ENCODE data around the gene SCG5. TPM values are rescaled to one million over a fixed set of nuclear protein-coding genes. Genes with fewer than 3 reads are reported as not detected.

The SCG5 gene
- total and polyA plus RNA-seq, 10 of the 15 experiments (the other 5 are each of a cell fraction or from before 2014, with no cell fraction given), result 0.13 to 0.62 (median 0.48) TPM

- in situ Hi-C loops (cut with MboI), result no loop called here
- intact Hi-C loops (cut with micrococcal nuclease; ENCODE audit: unreplicated experiment), result loop anchor here (10.0 kb wide), 1 partner anchor 61 kb away; no protein-coding TSS in a partner anchor
- ChIA-PET SMC1A (ENCODE audit: uncharacterized antibody, unreplicated experiment) (no interaction called here), CTCF (interaction anchor here (1.2 to 3.2 kb wide), 4 partner anchors 22 to 273 kb away, joined by 3 to 14 read pairs (median 4); no protein-coding TSS in a partner anchor), POLR2A (no interaction called here), RAD21 (ENCODE audit: unreplicated experiment) (no interaction called here)
- DNase-seq (ENCODE audit: low read depth, low spot score), result no peak
- Histone ChIP-seq H3K9me3 (replicated peaks; ENCODE audit: control insufficient read depth, insufficient read depth, low read length) (no peaks in the 10 kb centered on the region), H3K27ac (ENCODE audit: control insufficient read depth, insufficient read depth) (no peak overlapping the region), H3K79me2 (ENCODE audit: control insufficient read depth, insufficient read depth, low read length) (no peaks in the 10 kb centered on the region), H3K9ac (ENCODE audit: control insufficient read depth, insufficient read depth, low read length) (no peak overlapping the region), H3K4me2 (ENCODE audit: control insufficient read depth, insufficient read depth) (no peak overlapping the region), H2AFZ (ENCODE audit: control insufficient read depth, low read depth, low read length) (no peak overlapping the region), H3K4me1 (ENCODE audit: control insufficient read depth, insufficient read depth, low read length) (peaks cover 3% of the 10 kb centered on the region; the same call in 1 of the 2 replicates), H3K36me3 (ENCODE audit: control insufficient read depth in 2 of 2, insufficient read depth in 2 of 2, low read length in 1 of 2) (no peaks in the 10 kb centered on the region), H3K4me3 (no peak overlapping the region), H3K27me3 (replicated peaks in 1 of 2; ENCODE audit: control insufficient read depth in 2 of 2, insufficient read depth in 2 of 2, low read length in 1 of 2) (no peaks in the 10 kb centered on the region), H4K20me1 (ENCODE audit: control insufficient read depth, insufficient read depth) (no peaks in the 10 kb centered on the region)
- no peak for ATAC-seq
- 78% methylated on average over 8 of the region's 8 CpGs for WGBS (ENCODE audit: insufficient coverage, insufficient replicate concordance, low lambda C conversion rate, missing lambda C conversion rate)
- no peak for TF ChIP-seq NR2C1 (IDR thresholded peaks at IDR 0.05)
- TF ChIP-seq RAD51 (IDR thresholded peaks at IDR 0.05), result no peak
- no peak for TF ChIP-seq ZNF24 (IDR thresholded peaks at IDR 0.05)
- TF ChIP-seq PAX5 (IDR thresholded peaks at IDR 0.05; ENCODE audit: borderline replicate concordance, low read depth, low read length), result no peak
- no peak for FAIRE-seq
- BruUV-seq (replicated peaks), result no TSS peak
Observed at GRCh38 chr15:32683906-32684584, 42.5 kb downstream of the SCG5 start.

GRCh38 chr15:32685576-32685975 lies 44.1 kb downstream of the SCG5 start:
- H3K36me3 ChIP-seq (ENCODE audit: control insufficient read depth in 2 of 2, insufficient read depth in 2 of 2, low read length in 1 of 2), result no peaks in the 10 kb centered on the region
- no peaks in the 10 kb centered on the region for H3K79me2 ChIP-seq (ENCODE audit: control insufficient read depth, insufficient read depth, low read length)
- DNase-seq (ENCODE audit: low read depth, low spot score), result no peak
- peaks cover 3% of the 10 kb centered on the region; the same call in 1 of the 2 replicates for H3K4me1 ChIP-seq (ENCODE audit: control insufficient read depth, insufficient read depth, low read length)
- no peak for ATAC-seq
- H3K27ac ChIP-seq (ENCODE audit: control insufficient read depth, insufficient read depth), result no peak overlapping the region
- RAD21 ChIA-PET (ENCODE audit: unreplicated experiment), result no interaction called here
- CTCF ChIA-PET, result interaction anchor here (1.4 kb wide), 1 partner anchor 271 kb away, joined by 3 read pairs; no protein-coding TSS in a partner anchor
- no peak overlapping the region for H3K4me2 ChIP-seq (ENCODE audit: control insufficient read depth, insufficient read depth)
- no peak for FAIRE-seq
- H4K20me1 ChIP-seq (ENCODE audit: control insufficient read depth, insufficient read depth), result no peaks in the 10 kb centered on the region
- POLR2A ChIA-PET, result no interaction called here
- in situ Hi-C loops (cut with MboI) (no loop called here), intact Hi-C loops (cut with micrococcal nuclease; ENCODE audit: unreplicated experiment) (loop anchor here (10.0 kb wide), 1 partner anchor 59 kb away; no protein-coding TSS in a partner anchor)
- no TSS peak for BruUV-seq (replicated peaks)
- no peaks in the 10 kb centered on the region for H3K27me3 ChIP-seq (replicated peaks in 1 of 2; ENCODE audit: control insufficient read depth in 2 of 2, insufficient read depth in 2 of 2, low read length in 1 of 2)
- H3K9ac ChIP-seq (ENCODE audit: control insufficient read depth, insufficient read depth, low read length), result no peak overlapping the region
- no peak overlapping the region for H2AFZ ChIP-seq (ENCODE audit: control insufficient read depth, low read depth, low read length)
- no peak overlapping the region for H3K4me3 ChIP-seq
- SMC1A ChIA-PET (ENCODE audit: uncharacterized antibody, unreplicated experiment), result no interaction called here
- no peaks in the 10 kb centered on the region for H3K9me3 ChIP-seq (replicated peaks; ENCODE audit: control insufficient read depth, insufficient read depth, low read length)
- WGBS (ENCODE audit: insufficient coverage, insufficient replicate concordance, low lambda C conversion rate, missing lambda C conversion rate), result 75% methylated on average over 1 of the region's 1 CpG
- no peak for TF ChIP-seq CTCF (IDR thresholded peaks at IDR 0.05 in 2 of 3, conservative IDR thresholded peaks at IDR 0.05 in 1 of 3; ENCODE audit: control insufficient read depth in 2 of 3, extremely low read depth in 1 of 3, insufficient read depth in 1 of 3, low read depth in 3 of 3, low read length in 3 of 3)
- TF ChIP-seq IRF3 (IDR thresholded peaks at IDR 0.05), result no peak
- no peak for TF ChIP-seq BHLHE40 (IDR thresholded peaks at IDR 0.05; ENCODE audit: borderline replicate concordance in 1 of 2, low read depth in 2 of 2, low read length in 1 of 2)
- no peak for TF ChIP-seq RCOR1 (conservative IDR thresholded peaks at IDR 0.05; ENCODE audit: low read depth, low read length)
- TF ChIP-seq ZNF622 (IDR thresholded peaks at IDR 0.05), result no peak
- TF ChIP-seq NR2C2 (IDR thresholded peaks at IDR 0.05; ENCODE audit: borderline replicate concordance, control insufficient read depth, insufficient read length, low read depth), result no peak
- TF ChIP-seq FOS (IDR thresholded peaks at IDR 0.05; ENCODE audit: borderline replicate concordance, extremely low read depth, insufficient read length), result no peak
- no peak for TF ChIP-seq ZNF217 (IDR thresholded peaks at IDR 0.05)
- no peak for TF ChIP-seq RFX5 (IDR thresholded peaks at IDR 0.05; ENCODE audit: low read depth, low read length)
- no peak for TF ChIP-seq BMI1 (IDR thresholded peaks at IDR 0.05; ENCODE audit: borderline replicate concordance)
- no peak for TF ChIP-seq KAT2A (conservative IDR thresholded peaks at IDR 0.05; ENCODE audit: control insufficient read depth, low read depth, low read length)
- no peak for TF ChIP-seq YY1 (IDR thresholded peaks at IDR 0.05; ENCODE audit: low read depth, low read length)
